HG03439 (cell line): ENCODE data around the gene SERINC5.

Experiments used
- ATAC-seq: cut with Tn5 transposase; IDR thresholded peaks from one replicate; pipeline ENCODE4 v1.9.1; 2021; ENCODE audit warnings: mild to moderate bottlenecking, moderate library complexity; ENCODE audit not compliant: unreplicated experiment

The SERINC5 gene

GRCh38 chr5:80072103-80073073 lies 183.5 kb downstream of the SERINC5 start:
- ATAC-seq = no peak

GRCh38 chr5:80071510-80072021 lies 184.3 kb downstream of the SERINC5 start:
- no peak for ATAC-seq

GRCh38 chr5:80070338-80071056 lies 185.4 kb downstream of the SERINC5 start:
- ATAC-seq = no peak

GRCh38 chr5:80069918-80070318 lies 185.9 kb downstream of the SERINC5 start:
- no peak for ATAC-seq

GRCh38 chr5:80069251-80069800 lies 186.5 kb downstream of the SERINC5 start:
- ATAC-seq = no peak

GRCh38 chr5:80068775-80069174 lies 187.1 kb downstream of the SERINC5 start:
- ATAC-seq = no peak

GRCh38 chr5:80068246-80068636 lies 187.6 kb downstream of the SERINC5 start:
- no peak for ATAC-seq

- ATAC-seq = no peak
Measured at GRCh38 chr5:80067531-80068245, 188.2 kb downstream of the SERINC5 start.

- no peak for ATAC-seq
Measured at GRCh38 chr5:80067016-80067415, 188.8 kb downstream of the SERINC5 start.

GRCh38 chr5:80064124-80064523 lies 191.7 kb downstream of the SERINC5 start:
- ATAC-seq = no peak
